DOHH2 (cell line): ENCODE results near the gene ANGEL1.

Experiments
- H3F3A ChIP-seq: fragments of 200-600 bp; sonication (generic), shearing (Covaris generic); 2 replicates; pipeline ENCODE4 v1.6.0; 2016; ENCODE audit warnings: antibody characterized with exemption, mild to moderate bottlenecking; ENCODE audit not compliant: control insufficient read depth, insufficient read depth
- H3K27ac ChIP-seq: fragments of 200-600 bp; sonication (generic); 2 replicates; pipeline ENCODE4 v1.5.1; 2014; ENCODE audit warnings: low read depth, mild to moderate bottlenecking, low read length, moderate library complexity
- H3K27me3 ChIP-seq: fragments of 200-600 bp; sonication (generic); 2 replicates; pipeline ENCODE4 v1.6.1; 2014; ENCODE audit warnings: mild to moderate bottlenecking, low read length, mixed read lengths; ENCODE audit not compliant: control insufficient read depth
- H3K36me3 ChIP-seq: fragments of 200-600 bp; sonication (generic); 2 replicates; pipeline ENCODE4 v1.6.1; 2014; ENCODE audit warnings: mild to moderate bottlenecking, low read length, moderate library complexity, mixed read lengths; ENCODE audit not compliant: control insufficient read depth
- H3K4me1 ChIP-seq: fragments of 200-600 bp; sonication (generic); 2 replicates; pipeline ENCODE4 v1.6.1; 2014; ENCODE audit warnings: mild to moderate bottlenecking, low read length, mixed read lengths; ENCODE audit not compliant: control insufficient read depth
- H3K4me2 ChIP-seq: fragments of 200-600 bp; sonication (generic); 2 replicates; pipeline ENCODE4 v1.6.0; 2014; ENCODE audit warnings: mild to moderate bottlenecking, low read length, moderate library complexity
- H3K4me3 ChIP-seq: fragments of 200-600 bp; sonication (generic); 2 replicates; pipeline ENCODE4 v1.5.1; 2014; ENCODE audit warnings: mild to moderate bottlenecking, low read length, mixed read lengths
- H3K79me2 ChIP-seq: fragments of 200-600 bp; sonication (generic); 2 replicates; pipeline ENCODE4 v1.6.1; 2014; ENCODE audit warnings: mild to moderate bottlenecking, low read length, mixed read lengths; ENCODE audit not compliant: control insufficient read depth
- H3K9me2 ChIP-seq: fragments of 200-600 bp; sonication (generic); replicated peaks from 2 replicates; pipeline ENCODE4 v1.6.1; 2014; ENCODE audit warnings: mild to moderate bottlenecking, low read length, mixed read lengths; ENCODE audit not compliant: control insufficient read depth
- H3K9me3 ChIP-seq: fragments of 200-600 bp; sonication (generic); 2 replicates; pipeline ENCODE4 v1.6.1; 2014; ENCODE audit warnings: antibody characterized with exemption, low read length, mixed read lengths; ENCODE audit not compliant: control insufficient read depth, insufficient read depth
- H4K20me1 ChIP-seq: fragments of 200-600 bp; sonication (generic); 2 replicates; pipeline ENCODE4 v1.6.0; 2014; ENCODE audit warnings: low read depth, mild to moderate bottlenecking, antibody characterized with exemption, low read length, moderate library complexity; ENCODE audit not compliant: control insufficient read depth, insufficient read depth
- EZH2phosphoT487 ChIP-seq: fragments of 200-600 bp; sonication (generic); IDR thresholded peaks from 2 replicates; pipeline ENCODE4 v1.6.1; 2017; ENCODE audit warnings: borderline replicate concordance, mild to moderate bottlenecking, antibody characterized with exemption, low read length, moderate library complexity, mixed read lengths
- TF ChIP-seq, protein P1 (sequence below): fragments of 200-600 bp; sonication (generic); IDR thresholded peaks from one replicate; pipeline ENCODE4 v1.5.1; 2014; ENCODE audit warnings: antibody characterized with exemption, mild to moderate bottlenecking, low read depth, low read length; ENCODE audit not compliant: poor library complexity, severe bottlenecking

ANGEL1 gene

DNA sequence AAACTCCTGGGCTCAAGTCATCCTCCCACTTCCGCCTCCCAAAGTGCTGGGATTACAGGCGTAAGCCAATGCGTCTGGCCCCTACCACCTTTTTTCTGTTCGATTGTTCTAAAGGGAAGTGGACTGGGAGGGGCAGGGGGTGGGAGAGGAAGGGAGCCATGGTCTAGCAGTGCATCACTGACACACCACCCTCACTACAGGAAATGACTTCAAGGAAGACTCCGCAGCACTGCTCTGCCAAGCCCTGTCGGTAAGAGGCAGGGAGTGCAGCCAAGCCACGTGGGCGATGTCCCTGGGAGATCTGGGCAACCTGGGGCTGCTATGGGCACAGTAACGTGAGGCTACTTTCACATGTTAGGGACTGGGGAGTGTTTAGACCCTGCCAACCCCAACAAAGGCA, 31.5 kb upstream of the ANGEL1 start:
- Histone ChIP-seq H3K4me1 (peaks cover 27% of the 10 kb centered on the region), H3K4me2 (no peak overlapping the region), H3K36me3 (no peaks in the 10 kb centered on the region), H3F3A (no peaks in the 10 kb centered on the region), H3K27ac (no peak overlapping the region), H4K20me1 (no peaks in the 10 kb centered on the region), H3K4me3 (no peak overlapping the region), H3K79me2 (no peaks in the 10 kb centered on the region), H3K9me2 (no peaks in the 10 kb centered on the region), H3K9me3 (no peaks in the 10 kb centered on the region), H3K27me3 (peaks cover 9% of the 10 kb centered on the region)
- no peak for TF ChIP-seq EZH2phosphoT487
- TF ChIP-seq, protein P1, sequence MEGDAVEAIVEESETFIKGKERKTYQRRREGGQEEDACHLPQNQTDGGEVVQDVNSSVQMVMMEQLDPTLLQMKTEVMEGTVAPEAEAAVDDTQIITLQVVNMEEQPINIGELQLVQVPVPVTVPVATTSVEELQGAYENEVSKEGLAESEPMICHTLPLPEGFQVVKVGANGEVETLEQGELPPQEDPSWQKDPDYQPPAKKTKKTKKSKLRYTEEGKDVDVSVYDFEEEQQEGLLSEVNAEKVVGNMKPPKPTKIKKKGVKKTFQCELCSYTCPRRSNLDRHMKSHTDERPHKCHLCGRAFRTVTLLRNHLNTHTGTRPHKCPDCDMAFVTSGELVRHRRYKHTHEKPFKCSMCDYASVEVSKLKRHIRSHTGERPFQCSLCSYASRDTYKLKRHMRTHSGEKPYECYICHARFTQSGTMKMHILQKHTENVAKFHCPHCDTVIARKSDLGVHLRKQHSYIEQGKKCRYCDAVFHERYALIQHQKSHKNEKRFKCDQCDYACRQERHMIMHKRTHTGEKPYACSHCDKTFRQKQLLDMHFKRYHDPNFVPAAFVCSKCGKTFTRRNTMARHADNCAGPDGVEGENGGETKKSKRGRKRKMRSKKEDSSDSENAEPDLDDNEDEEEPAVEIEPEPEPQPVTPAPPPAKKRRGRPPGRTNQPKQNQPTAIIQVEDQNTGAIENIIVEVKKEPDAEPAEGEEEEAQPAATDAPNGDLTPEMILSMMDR = no peak

DNA sequence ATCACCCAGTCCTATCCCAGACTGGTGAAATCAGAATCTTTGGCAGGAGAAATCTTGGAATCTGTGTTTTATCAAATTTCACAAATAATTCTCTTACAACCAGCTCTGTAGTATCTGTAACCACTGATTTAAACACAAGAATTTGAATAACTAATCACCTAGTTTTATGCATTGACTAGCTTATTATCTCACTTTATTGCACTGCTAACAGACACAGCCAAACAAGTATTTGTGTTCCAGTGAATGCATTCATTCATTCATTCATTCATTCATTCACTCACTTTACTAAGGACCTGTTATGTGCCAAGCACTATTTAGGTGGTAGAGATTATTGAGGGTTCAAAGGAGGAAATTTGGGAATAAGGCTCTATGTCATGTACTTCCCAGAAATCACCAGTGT, 29.7 kb upstream of the ANGEL1 start:
- no peaks in the 10 kb centered on the region for H3K79me2 ChIP-seq
- H3K27me3 ChIP-seq = peaks cover 25% of the 10 kb centered on the region
- no peak overlapping the region for H3K27ac ChIP-seq
- H3K4me1 ChIP-seq = peaks cover 27% of the 10 kb centered on the region
- H3K36me3 ChIP-seq = no peaks in the 10 kb centered on the region
- no peaks in the 10 kb centered on the region for H4K20me1 ChIP-seq
- no peaks in the 10 kb centered on the region for H3F3A ChIP-seq
- no peak for TF ChIP-seq EZH2phosphoT487
- no peaks in the 10 kb centered on the region for H3K9me2 ChIP-seq
- no peak overlapping the region for H3K4me3 ChIP-seq
- H3K9me3 ChIP-seq = no peaks in the 10 kb centered on the region
- no peak overlapping the region for H3K4me2 ChIP-seq

DNA sequence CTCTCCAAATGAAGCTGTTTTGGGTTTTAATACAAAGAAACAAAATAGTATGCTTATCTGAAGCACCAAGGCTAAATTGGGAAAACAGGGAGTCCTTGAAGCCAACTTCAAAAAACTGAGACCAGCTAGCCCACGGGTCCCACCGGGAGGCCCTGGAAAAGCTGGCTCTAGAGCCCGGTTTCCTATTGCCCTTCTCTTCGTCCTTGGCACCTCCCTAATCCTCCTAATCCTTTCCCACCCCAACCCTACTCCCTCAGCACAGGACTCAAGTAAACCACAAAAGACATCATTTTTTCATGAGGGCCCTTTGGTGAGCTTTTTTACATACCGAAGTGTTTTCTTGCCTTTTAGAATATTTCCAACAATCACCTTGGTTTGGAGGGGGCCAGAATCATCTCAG, 24.8 kb upstream of the ANGEL1 start:
- no peaks in the 10 kb centered on the region for H3K79me2 ChIP-seq
- H4K20me1 ChIP-seq = no peaks in the 10 kb centered on the region
- no peaks in the 10 kb centered on the region for H3K9me3 ChIP-seq
- no peaks in the 10 kb centered on the region for H3F3A ChIP-seq
- no peaks in the 10 kb centered on the region for H3K9me2 ChIP-seq
- no peak overlapping the region for H3K4me2 ChIP-seq
- no peak for TF ChIP-seq EZH2phosphoT487
- TF ChIP-seq, protein P1 = no peak
- no peaks in the 10 kb centered on the region for H3K4me1 ChIP-seq
- H3K27ac ChIP-seq = no peak overlapping the region
- H3K27me3 ChIP-seq = peaks cover 31% of the 10 kb centered on the region
- no peaks in the 10 kb centered on the region for H3K36me3 ChIP-seq
- H3K4me3 ChIP-seq = no peak overlapping the region

DNA sequence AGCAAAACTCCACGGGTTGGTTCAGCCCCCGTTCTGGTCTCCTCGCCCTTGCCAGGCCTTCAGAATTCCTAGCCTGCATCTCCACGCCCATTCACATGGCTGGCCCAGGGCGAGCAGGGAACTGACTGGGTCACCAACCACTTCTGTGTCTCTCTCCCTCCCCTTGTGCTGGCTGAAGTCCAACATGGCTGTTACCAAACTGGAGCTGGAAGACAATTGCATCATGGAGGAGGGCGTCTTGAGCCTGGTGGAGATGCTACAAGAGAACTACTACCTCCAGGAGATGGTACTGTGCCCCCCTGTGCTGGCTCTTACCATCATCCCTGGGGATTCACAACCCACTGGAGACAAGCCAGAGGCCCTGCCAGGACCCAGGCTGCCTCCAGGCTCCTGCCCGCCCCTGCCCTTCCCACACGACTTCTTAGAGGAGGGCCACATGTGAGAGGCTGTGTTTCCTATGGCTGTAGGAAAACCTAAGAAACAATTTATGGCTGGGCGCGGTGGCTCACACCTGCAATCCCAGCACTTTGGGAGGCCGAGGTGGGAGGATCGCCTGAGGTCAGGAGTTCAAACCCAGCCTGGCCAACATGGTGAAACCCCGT, 23.4 kb upstream of the ANGEL1 start:
- no peak overlapping the region for H3K27ac ChIP-seq
- no peaks in the 10 kb centered on the region for H3K9me3 ChIP-seq
- no peaks in the 10 kb centered on the region for H3K4me1 ChIP-seq
- H3F3A ChIP-seq = no peaks in the 10 kb centered on the region
- H3K79me2 ChIP-seq = no peaks in the 10 kb centered on the region
- H3K9me2 ChIP-seq = no peaks in the 10 kb centered on the region
- H3K27me3 ChIP-seq = peaks cover 32% of the 10 kb centered on the region
- no peak for TF ChIP-seq EZH2phosphoT487
- TF ChIP-seq, protein P1 = no peak
- no peaks in the 10 kb centered on the region for H3K36me3 ChIP-seq
- no peak overlapping the region for H3K4me2 ChIP-seq
- H3K4me3 ChIP-seq = no peak overlapping the region
- H4K20me1 ChIP-seq = no peaks in the 10 kb centered on the region; the same call in 1 of the 2 replicates
